CD14-positive monocyte (primary cell): ENCODE data around the gene EPHA6. TPM values are rescaled to one million over a fixed set of nuclear protein-coding genes. Genes with fewer than 3 reads are reported as not detected.

Experiments used
- DNase-seq, 3 donors: peaks; one replicate each; pipeline ENCODE4 v3.0.0-alpha.2; 2011 to 2022
- H2AFZ ChIP-seq: 2 replicates; pipeline ENCODE4 v1.6.0; 2012; ENCODE audit warnings: mild to moderate bottlenecking, low read depth, low read length, inconsistent platforms; ENCODE audit not compliant: insufficient read depth, poor library complexity, severe bottlenecking
- H3K27ac ChIP-seq, 2 donors: 1 replicate in 1 of 2; 2 replicates in 1 of 2; pipeline ENCODE4 v1.5.1; 2012 to 2013; ENCODE audit warnings: low read length in 2 of 2, control low read depth in 1 of 2, inconsistent platforms in 1 of 2, low read depth in 1 of 2, mild to moderate bottlenecking in 1 of 2
- H3K27me3 ChIP-seq, 2 donors: one replicate each; pipeline versions ENCODE4 v1.6.0 to v1.6.1; 2011 to 2013; ENCODE audit warnings: low read length in 2 of 2; ENCODE audit not compliant: control insufficient read depth in 2 of 2, insufficient read depth in 2 of 2
- H3K36me3 ChIP-seq, 2 donors: replicated peaks in 1 of 2; 1 replicate in 1 of 2; 2 replicates in 1 of 2; pipeline versions ENCODE4 v1.5.1 to v1.6.1; 2012 to 2013; ENCODE audit warnings: low read length in 2 of 2, control low read depth in 1 of 2, inconsistent platforms in 1 of 2, mild to moderate bottlenecking in 1 of 2; ENCODE audit not compliant: insufficient read depth in 2 of 2, control insufficient read depth in 1 of 2
- H3K4me1 ChIP-seq, 2 donors: 1 replicate in 1 of 2; 2 replicates in 1 of 2; pipeline versions ENCODE4 v1.5.1 to v1.6.1; 2012 to 2013; ENCODE audit warnings: low read length in 2 of 2, control low read depth in 1 of 2, inconsistent platforms in 1 of 2, mild to moderate bottlenecking in 1 of 2, moderate library complexity in 1 of 2; ENCODE audit not compliant: insufficient read depth in 2 of 2, control insufficient read depth in 1 of 2
- H3K4me2 ChIP-seq: replicated peaks from 2 replicates; pipeline ENCODE3; 2012; ENCODE audit warnings: low read length, moderate library complexity, mild to moderate bottlenecking; ENCODE audit not compliant: poor library complexity, severe bottlenecking; ENCODE audit errors: extremely low read depth
- H3K4me3 ChIP-seq, 3 experiments: fragments of 200-600 bp in 1 of 3; sonication (generic) in 1 of 3; replicated peaks in 1 of 3; 1 replicate in 2 of 3; 2 replicates in 1 of 3; pipeline ENCODE4 v1.5.1; 2011 to 2013; ENCODE audit warnings: low read length in 3 of 3, mild to moderate bottlenecking in 3 of 3, control low read depth in 2 of 3, low read depth in 2 of 3, inconsistent platforms in 1 of 3, moderate library complexity in 1 of 3
- H3K79me2 ChIP-seq: 2 replicates; pipeline ENCODE4 v1.6.0; 2012; ENCODE audit warnings: mild to moderate bottlenecking, control low read depth, inconsistent platforms, low read length, moderate library complexity; ENCODE audit not compliant: insufficient read depth
- H3K9ac ChIP-seq: 2 replicates; pipeline ENCODE4 v1.6.0; 2017; ENCODE audit warnings: low read length, mild to moderate bottlenecking; ENCODE audit not compliant: insufficient read depth, poor library complexity, severe bottlenecking
- H3K9me3 ChIP-seq, 2 donors: replicated peaks in 1 of 2; 1 replicate in 1 of 2; 2 replicates in 1 of 2; pipeline versions ENCODE4 v1.5.1 to v1.6.1; 2012 to 2013; ENCODE audit warnings: low read length in 2 of 2, control low read depth in 1 of 2; ENCODE audit not compliant: control insufficient read depth in 1 of 2, insufficient read depth in 1 of 2
- H4K20me1 ChIP-seq: 2 replicates; pipeline ENCODE4 v1.6.0; 2012; ENCODE audit warnings: mild to moderate bottlenecking, low read length, control low read depth, moderate library complexity; ENCODE audit not compliant: insufficient read depth
- H3K27ac Mint-ChIP-seq, 7 donors: one replicate each; pipeline ENCODE4 v1.8.0; 2020; ENCODE audit warnings: mild to moderate bottlenecking in 7 of 7, mixed read lengths in 7 of 7, moderate library complexity in 6 of 7, inconsistent platforms in 2 of 7
- H3K27me3 Mint-ChIP-seq, 3 donors: one replicate each; pipeline ENCODE4 v1.8.0; 2021 to 2022; ENCODE audit warnings: low read depth in 3 of 3, mild to moderate bottlenecking in 3 of 3, mixed read lengths in 3 of 3, moderate library complexity in 3 of 3, inconsistent platforms in 1 of 3
- H3K36me3 Mint-ChIP-seq, 2 donors: one replicate each; pipeline ENCODE4 v1.8.0; 2020; ENCODE audit warnings: mixed read lengths in 2 of 2, inconsistent platforms in 1 of 2, mild to moderate bottlenecking in 1 of 2
- H3K4me1 Mint-ChIP-seq: one replicate; pipeline ENCODE4 v1.8.0; 2020; ENCODE audit warnings: mild to moderate bottlenecking, mixed read lengths
- H3K4me3 Mint-ChIP-seq, 2 donors: one replicate each; pipeline ENCODE4 v1.8.0; 2020; ENCODE audit warnings: mild to moderate bottlenecking in 2 of 2, mixed read lengths in 2 of 2, moderate library complexity in 1 of 2
- H3K9me3 Mint-ChIP-seq, 7 donors: one replicate each; pipeline ENCODE4 v1.8.0; 2020 to 2022; ENCODE audit warnings: mixed read lengths in 7 of 7, mild to moderate bottlenecking in 6 of 7, moderate library complexity in 6 of 7, inconsistent platforms in 2 of 7
- WGBS: methylation state at CpG from one replicate; pipeline ENCODE4 v1.1.5; 2013; ENCODE audit warnings: missing lambda C conversion rate; ENCODE audit not compliant: insufficient coverage; 5-methylcytosine and 5-hydroxymethylcytosine counted together
- intact Hi-C, 2 donors: fragments of 100-400 bp; cut with micrococcal nuclease; formaldehyde crosslinking; loops; one replicate each; pipeline versions ENCODE4 v1.15.0 to v1.15.1; 2023
- polyA plus RNA-seq, 3 donors: library from polyadenylated mRNA; depleted of rRNA in 1 of 3; unstranded in 2 of 3; stranded (reverse) in 1 of 3; fragments of 300-500 nt in 2 of 3; fragments of >200 nt in 1 of 3; fragmentation: Illumina TruSeq in 2 of 3; gene quantifications; 1 replicate in 2 of 3; 2 replicates in 1 of 3; pipeline ENCODE4 v1.2.3, GENCODE V29; 2012 to 2021
- TF ChIP-seq, protein P1 (sequence below): fragments of 200-600 bp; IDR thresholded peaks from one replicate; pipeline ENCODE4 v1.8.0; 2022; ENCODE audit warnings: antibody characterized with exemption, mild to moderate bottlenecking

EPHA6 gene
- polyA plus RNA-seq, 3 donors, result not detected

DNA sequence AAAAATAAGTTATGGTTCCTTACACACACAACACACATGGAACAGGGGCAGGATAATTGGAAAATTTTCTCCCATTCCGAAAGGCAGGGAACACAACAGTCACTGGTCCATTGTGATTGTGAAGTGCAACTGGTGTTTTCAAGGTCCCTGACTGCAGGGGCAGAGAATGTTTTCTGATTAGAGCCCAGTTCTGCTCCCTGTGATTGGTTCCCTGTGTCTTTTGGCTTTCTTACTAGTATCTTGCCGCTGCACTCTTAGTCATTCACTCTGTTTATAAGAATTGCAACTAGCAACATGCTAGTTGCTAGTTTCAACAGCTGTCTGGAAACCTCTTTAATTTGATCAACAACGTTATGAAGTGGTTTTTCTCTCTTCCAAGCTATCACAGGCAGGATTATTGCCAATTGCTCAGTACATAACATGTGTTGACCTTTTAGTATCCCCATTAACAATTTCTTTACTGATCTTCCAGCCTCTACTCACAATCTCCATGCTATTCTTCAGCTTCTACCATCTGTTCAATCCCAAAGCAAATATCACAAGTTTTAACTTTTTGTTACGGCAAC is 177.5 kb downstream of the EPHA6 start:
- Histone ChIP-seq H2AFZ (no peak overlapping the region), H3K9me3 (peaks cover 4 to 8% of the 10 kb centered on the region in 2 donors), H3K36me3 (no peaks in the 10 kb centered on the region), H3K79me2 (no peaks in the 10 kb centered on the region), H3K4me2 (no peak overlapping the region), H4K20me1 (no peaks in the 10 kb centered on the region), H3K27ac (no peak overlapping the region), H3K27me3 (no peaks in the 10 kb centered on the region), H3K4me1 (no peaks in the 10 kb centered on the region), H3K4me3 (no peak overlapping the region), H3K9ac (no peak overlapping the region)
- Mint-ChIP-seq H3K4me1 (no peaks in the 10 kb centered on the region), H3K36me3 (no peaks in the 10 kb centered on the region), H3K4me3 (no peak overlapping the region), H3K27me3 (peaks cover 0 to 2% (median 1%) of the 10 kb centered on the region in 3 donors), H3K9me3 (peaks cover 0 to 3% (median 0%) of the 10 kb centered on the region in 7 donors), H3K27ac (peak overlapping the region in 1 of 7 donors; percentile 5)
- intact Hi-C loops, result no loop called here
- TF ChIP-seq, protein P1, sequence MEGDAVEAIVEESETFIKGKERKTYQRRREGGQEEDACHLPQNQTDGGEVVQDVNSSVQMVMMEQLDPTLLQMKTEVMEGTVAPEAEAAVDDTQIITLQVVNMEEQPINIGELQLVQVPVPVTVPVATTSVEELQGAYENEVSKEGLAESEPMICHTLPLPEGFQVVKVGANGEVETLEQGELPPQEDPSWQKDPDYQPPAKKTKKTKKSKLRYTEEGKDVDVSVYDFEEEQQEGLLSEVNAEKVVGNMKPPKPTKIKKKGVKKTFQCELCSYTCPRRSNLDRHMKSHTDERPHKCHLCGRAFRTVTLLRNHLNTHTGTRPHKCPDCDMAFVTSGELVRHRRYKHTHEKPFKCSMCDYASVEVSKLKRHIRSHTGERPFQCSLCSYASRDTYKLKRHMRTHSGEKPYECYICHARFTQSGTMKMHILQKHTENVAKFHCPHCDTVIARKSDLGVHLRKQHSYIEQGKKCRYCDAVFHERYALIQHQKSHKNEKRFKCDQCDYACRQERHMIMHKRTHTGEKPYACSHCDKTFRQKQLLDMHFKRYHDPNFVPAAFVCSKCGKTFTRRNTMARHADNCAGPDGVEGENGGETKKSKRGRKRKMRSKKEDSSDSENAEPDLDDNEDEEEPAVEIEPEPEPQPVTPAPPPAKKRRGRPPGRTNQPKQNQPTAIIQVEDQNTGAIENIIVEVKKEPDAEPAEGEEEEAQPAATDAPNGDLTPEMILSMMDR, result no peak
- 83% methylated on average over 2 of the region's 4 CpGs for WGBS
- no peak for DNase-seq

- Histone ChIP-seq H4K20me1 (no peaks in the 10 kb centered on the region), H3K9me3 (peaks cover 3 to 4% of the 10 kb centered on the region in 2 donors), H3K4me2 (no peak overlapping the region), H3K79me2 (no peaks in the 10 kb centered on the region), H3K4me3 (no peak overlapping the region), H3K4me1 (no peaks in the 10 kb centered on the region), H3K27me3 (no peaks in the 10 kb centered on the region), H2AFZ (no peak overlapping the region), H3K27ac (no peak overlapping the region), H3K36me3 (no peaks in the 10 kb centered on the region), H3K9ac (no peak overlapping the region)
- no peak for DNase-seq
- H3K27ac Mint-ChIP-seq, result no peak overlapping the region
- H3K27me3 Mint-ChIP-seq, result peaks cover 0 to 1% (median 0%) of the 10 kb centered on the region in 3 donors
- WGBS, result 89% methylated on average over 3 of the region's 3 CpGs
- no peaks in the 10 kb centered on the region for H3K36me3 Mint-ChIP-seq
- no peak overlapping the region for H3K4me3 Mint-ChIP-seq
- H3K4me1 Mint-ChIP-seq, result no peaks in the 10 kb centered on the region
- peaks cover 0 to 5% (median 0%) of the 10 kb centered on the region in 7 donors for H3K9me3 Mint-ChIP-seq
- intact Hi-C loops, result no loop called here
- TF ChIP-seq, protein P1, result no peak
These were observed 180.6 kb downstream of the EPHA6 start for GRCh38 chr3:96994988-96995387.
